Astrocyte of the spinal cord (primary cell): ENCODE results near the gene PSMA2.
A peak's percentile ranks its signal among the peaks of the same experiment; 100 is the strongest.

Source experiments
- DNase-seq: peaks from one replicate; pipeline ENCODE4 v3.0.0; 2011; ENCODE audit warnings: low read depth, low spot score
- H3K4me3 ChIP-seq: 2 replicates; pipeline ENCODE4 v1.5.1; 2011; ENCODE audit warnings: low read depth, mild to moderate bottlenecking, low read length, moderate library complexity
- CTCF ChIP-seq: IDR thresholded peaks from 2 replicates; pipeline ENCODE4 v1.5.1; 2012; ENCODE audit warnings: low read depth, mild to moderate bottlenecking, low read length, inconsistent platforms
- in situ Hi-C: cut with HindIII; loops from 2 replicates; pipeline ENCODE4 v1.10.0; 2017; ENCODE audit warnings: low sequenced_read_pairs

PSMA2 gene

GRCh38 chr7:42945821-42946626, 14.1 kb upstream of the PSMA2 start:
- no peak overlapping the region for H3K4me3 ChIP-seq
- no peak for TF ChIP-seq CTCF
- in situ Hi-C loops: no loop called here
- DNase-seq: no peak

GRCh38 chr7:42940985-42941847, 9.2 kb upstream of the PSMA2 start:
- in situ Hi-C loops: no loop called here

GRCh38 chr7:42939457-42940240, 7.7 kb upstream of the PSMA2 start:
- DNase-seq: no peak
- in situ Hi-C loops: no loop called here
- no peak for TF ChIP-seq CTCF
- H3K4me3 ChIP-seq: no peak overlapping the region

More at GRCh38 chr7:42940985-42941847, 9.2 kb upstream of the PSMA2 start:
- peak; percentile 88 for TF ChIP-seq CTCF
- DNase-seq: peak; percentile 81
- H3K4me3 ChIP-seq: no peak overlapping the region

GRCh38 chr7:42935861-42936260, 3.9 kb upstream of the PSMA2 start:
- in situ Hi-C loops: no loop called here
- DNase-seq: no peak
- TF ChIP-seq CTCF: no peak
- no peak overlapping the region for H3K4me3 ChIP-seq

- in situ Hi-C loops: no loop called here
- DNase-seq: no peak
- no peak for TF ChIP-seq CTCF
- no peak overlapping the region for H3K4me3 ChIP-seq
These were observed 2.3 kb upstream of the PSMA2 start for GRCh38 chr7:42934291-42934690.

- in situ Hi-C loops: no loop called here
- TF ChIP-seq CTCF: no peak
- peak; percentile 47 for DNase-seq
- H3K4me3 ChIP-seq: peak overlapping the region; percentile 96
These were observed 1.0 kb upstream of the PSMA2 start for GRCh38 chr7:42932811-42933591.
